Measurements from ENCODE around the gene MBP.

MBP gene

GRCh38 chr18:77098029-77098428 is 34.6 kb downstream of the MBP start:
- Histone ChIP-seq H3K4me1 (ENCODE audit: control insufficient read depth, insufficient read depth, low read length) (peaks cover 11% of the 10 kb centered on the region), H3K27ac (ENCODE audit: low read depth, low read length) (no peak overlapping the region)

DNA sequence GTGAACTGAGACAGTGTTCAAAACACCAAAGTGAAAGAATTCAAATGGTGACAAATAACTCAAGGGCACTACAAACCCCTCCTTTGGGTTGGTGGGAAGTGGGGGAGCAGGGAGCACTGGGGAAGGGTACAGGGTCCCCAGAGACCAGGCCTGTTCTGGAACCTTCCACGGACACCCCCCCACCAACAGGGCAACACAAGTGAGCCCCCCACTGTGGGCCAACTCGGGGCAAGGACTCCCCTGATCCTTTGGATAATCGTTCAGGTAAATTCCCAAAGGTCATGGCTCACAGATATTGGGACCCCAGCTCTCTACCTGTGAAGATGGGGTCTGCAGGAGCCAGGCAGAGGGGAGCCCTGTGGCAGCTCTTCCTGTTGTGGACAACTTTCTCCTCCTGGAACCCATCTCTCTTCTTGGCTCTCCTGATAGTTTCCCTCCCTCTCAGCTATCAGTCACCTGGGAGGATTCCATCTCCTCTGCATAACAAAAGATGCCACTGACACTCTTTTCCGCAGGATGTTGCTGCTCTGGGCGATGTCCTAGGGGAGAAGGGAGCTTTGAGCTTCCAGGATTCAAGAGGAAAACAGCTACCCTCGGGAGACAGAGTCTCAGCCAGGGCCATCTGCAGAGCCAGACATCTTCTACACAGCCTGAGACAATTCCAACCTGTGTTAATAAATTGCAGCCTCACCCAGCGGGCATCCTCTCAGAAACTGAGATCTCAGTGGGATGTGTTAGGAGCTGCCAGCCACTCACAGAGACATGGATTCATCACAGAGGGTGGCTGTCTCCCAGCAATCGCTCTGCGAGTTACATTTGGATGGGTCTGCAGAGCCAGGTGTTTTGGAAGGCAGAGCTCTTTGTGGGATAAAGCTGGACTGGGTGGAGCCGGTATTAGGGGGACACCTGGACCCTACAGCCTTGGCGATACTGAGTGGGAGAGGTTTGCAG is 35.4 kb downstream of the MBP start:
- peaks cover 11% of the 10 kb centered on the region for H3K4me1 ChIP-seq (ENCODE audit: control insufficient read depth, insufficient read depth, low read length)
- H3K36me3 ChIP-seq (ENCODE audit: control insufficient read depth, insufficient read depth, low read length): no peaks in the 10 kb centered on the region
- no peak overlapping the region for H3K4me3 ChIP-seq (ENCODE audit: low read length)
- no peak overlapping the region for H3K9ac ChIP-seq (ENCODE audit: low read length)
- no peak overlapping the region for H3K27ac ChIP-seq (ENCODE audit: low read depth, low read length)
- H3K27me3 ChIP-seq (ENCODE audit: control insufficient read depth, insufficient read depth, low read length): no peaks in the 10 kb centered on the region

More at GRCh38 chr18:77098029-77098428, 34.6 kb downstream of the MBP start:
- Histone ChIP-seq H3K9ac (ENCODE audit: low read length) (no peak overlapping the region), H3K4me3 (ENCODE audit: low read length) (no peak overlapping the region), H3K36me3 (ENCODE audit: control insufficient read depth, insufficient read depth, low read length) (no peaks in the 10 kb centered on the region), H3K27me3 (ENCODE audit: control insufficient read depth, insufficient read depth, low read length) (no peaks in the 10 kb centered on the region)

- Histone ChIP-seq H3K36me3 (ENCODE audit: control insufficient read depth, insufficient read depth, low read length) (no peaks in the 10 kb centered on the region), H3K27ac (ENCODE audit: low read depth, low read length) (peak overlapping the region; percentile 70), H3K4me3 (ENCODE audit: low read length) (peak overlapping the region; percentile 17), H3K4me1 (ENCODE audit: control insufficient read depth, insufficient read depth, low read length) (peaks cover 6% of the 10 kb centered on the region), H3K9ac (ENCODE audit: low read length) (no peak overlapping the region), H3K27me3 (ENCODE audit: control insufficient read depth, insufficient read depth, low read length) (no peaks in the 10 kb centered on the region)
Measured at GRCh38 chr18:77095391-77096371, 36.9 kb downstream of the MBP start.

DNA sequence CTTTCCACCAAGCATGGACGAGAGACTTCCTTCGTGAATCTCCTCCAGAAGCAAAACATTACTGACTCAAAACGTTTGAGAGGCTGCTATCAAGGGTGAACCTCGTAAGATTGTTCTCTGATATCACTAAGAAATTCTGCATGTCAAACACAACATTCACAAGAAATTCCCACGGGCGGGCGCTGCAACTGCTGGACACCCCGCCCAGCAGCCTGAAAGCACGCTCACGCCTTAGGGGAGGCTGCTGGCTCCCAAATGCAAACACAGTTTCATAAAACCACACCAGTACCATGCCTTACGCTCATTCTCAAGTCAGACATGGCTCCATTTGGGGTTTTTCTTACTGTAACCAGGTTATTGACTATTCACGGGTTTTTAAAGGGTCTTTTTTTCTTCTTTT is 39.0 kb downstream of the MBP start:
- H3K9ac ChIP-seq (ENCODE audit: low read length): no peak overlapping the region
- no peak overlapping the region for H3K4me3 ChIP-seq (ENCODE audit: low read length)
- peaks cover 6% of the 10 kb centered on the region for H3K4me1 ChIP-seq (ENCODE audit: control insufficient read depth, insufficient read depth, low read length)
- no peaks in the 10 kb centered on the region for H3K27me3 ChIP-seq (ENCODE audit: control insufficient read depth, insufficient read depth, low read length)
- no peaks in the 10 kb centered on the region for H3K36me3 ChIP-seq (ENCODE audit: control insufficient read depth, insufficient read depth, low read length)
- H3K27ac ChIP-seq (ENCODE audit: low read depth, low read length): no peak overlapping the region

DNA sequence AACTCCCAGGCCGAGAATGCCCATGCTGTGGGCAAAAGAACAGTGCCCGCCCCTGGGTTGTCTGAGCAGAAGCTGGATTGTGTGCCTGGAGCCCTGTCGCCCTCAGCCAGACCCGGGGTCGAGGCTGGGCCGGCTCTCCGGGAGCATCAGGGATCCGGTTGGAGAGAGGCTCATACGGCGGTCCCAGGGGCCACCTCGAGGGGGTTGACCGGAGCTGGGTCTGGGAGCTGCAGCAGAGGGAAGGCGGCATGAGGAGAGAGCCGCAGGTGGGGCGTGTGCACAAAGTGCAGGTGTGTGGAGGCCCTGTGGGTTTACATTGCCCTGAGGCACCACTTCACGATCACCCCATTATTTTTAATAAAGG is 39.5 kb downstream of the MBP start:
- no peaks in the 10 kb centered on the region for H3K27me3 ChIP-seq (ENCODE audit: control insufficient read depth, insufficient read depth, low read length)
- H3K4me3 ChIP-seq (ENCODE audit: low read length): no peak overlapping the region
- no peaks in the 10 kb centered on the region for H3K36me3 ChIP-seq (ENCODE audit: control insufficient read depth, insufficient read depth, low read length)
- no peak overlapping the region for H3K27ac ChIP-seq (ENCODE audit: low read depth, low read length)
- H3K4me1 ChIP-seq (ENCODE audit: control insufficient read depth, insufficient read depth, low read length): peaks cover 6% of the 10 kb centered on the region
- H3K9ac ChIP-seq (ENCODE audit: low read length): no peak overlapping the region

DNA sequence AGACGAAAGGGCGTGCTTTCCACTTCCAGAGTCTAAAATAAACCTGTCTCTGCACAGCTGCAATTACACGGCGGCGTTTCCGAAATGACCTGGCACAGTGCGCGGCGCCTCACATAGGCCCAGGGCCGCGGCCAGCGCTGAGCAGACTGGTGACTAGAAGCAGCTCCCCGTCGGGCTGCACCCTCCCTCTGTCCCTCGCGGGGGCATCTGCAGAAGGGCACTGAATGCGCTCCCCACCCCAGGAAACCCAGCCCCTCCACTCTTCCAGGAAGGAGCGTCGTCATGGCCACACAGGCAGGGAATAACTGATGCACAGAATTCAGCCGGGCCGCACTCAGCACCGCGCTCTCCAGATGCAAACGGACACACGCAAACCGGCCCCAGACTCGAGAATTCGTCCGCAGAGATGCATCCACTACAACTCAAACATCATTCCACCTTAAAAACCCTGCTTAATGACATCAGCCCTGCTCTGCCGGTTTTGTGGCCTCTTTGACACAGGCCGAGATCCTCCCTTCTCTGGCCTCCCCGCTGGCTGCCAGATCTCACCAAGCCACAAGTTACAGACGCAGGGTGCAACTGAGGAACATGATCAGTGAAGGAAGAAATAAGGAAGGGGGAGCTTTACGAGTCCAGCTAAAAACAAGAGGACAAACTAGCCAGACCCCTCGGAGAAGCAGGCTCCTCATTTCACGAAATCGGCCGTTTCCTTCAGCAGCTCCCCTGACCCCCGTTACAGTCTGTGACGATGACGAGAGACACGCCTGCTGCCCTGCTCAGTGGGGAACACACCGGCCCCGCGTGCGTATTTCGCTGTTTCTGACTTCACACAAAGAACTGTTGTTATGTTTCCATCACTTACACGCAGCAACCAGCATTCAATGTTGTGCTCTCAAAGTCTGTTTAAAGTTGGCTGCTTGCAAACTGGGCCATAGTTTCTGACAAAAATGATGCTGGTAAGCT is 40.2 kb downstream of the MBP start:
- H3K4me1 ChIP-seq (ENCODE audit: control insufficient read depth, insufficient read depth, low read length): peaks cover 6% of the 10 kb centered on the region
- no peaks in the 10 kb centered on the region for H3K36me3 ChIP-seq (ENCODE audit: control insufficient read depth, insufficient read depth, low read length)
- no peak overlapping the region for H3K9ac ChIP-seq (ENCODE audit: low read length)
- H3K4me3 ChIP-seq (ENCODE audit: low read length): no peak overlapping the region
- H3K27me3 ChIP-seq (ENCODE audit: control insufficient read depth, insufficient read depth, low read length): no peaks in the 10 kb centered on the region
- no peak overlapping the region for H3K27ac ChIP-seq (ENCODE audit: low read depth, low read length)

DNA sequence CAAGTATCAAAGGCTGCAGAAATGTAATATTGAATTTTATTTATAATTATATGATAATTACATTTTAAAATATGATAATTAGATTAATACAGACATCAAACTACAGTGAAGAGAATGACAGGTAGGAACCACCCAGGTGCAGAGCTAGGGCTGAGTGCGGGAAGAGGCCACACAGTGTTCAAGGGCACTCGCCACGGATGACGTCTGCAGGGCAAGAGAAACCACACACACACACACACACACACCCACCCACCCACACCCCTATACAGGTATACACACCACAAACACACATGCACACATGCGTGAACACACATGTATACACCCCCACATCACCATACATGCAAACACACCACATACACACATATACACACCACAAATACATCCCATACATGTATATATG is 41.2 kb downstream of the MBP start:
- Histone ChIP-seq H3K27me3 (ENCODE audit: control insufficient read depth, insufficient read depth, low read length) (no peaks in the 10 kb centered on the region), H3K4me3 (ENCODE audit: low read length) (no peak overlapping the region), H3K4me1 (ENCODE audit: control insufficient read depth, insufficient read depth, low read length) (peaks cover 10% of the 10 kb centered on the region), H3K36me3 (ENCODE audit: control insufficient read depth, insufficient read depth, low read length) (no peaks in the 10 kb centered on the region), H3K9ac (ENCODE audit: low read length) (no peak overlapping the region), H3K27ac (ENCODE audit: low read depth, low read length) (no peak overlapping the region)

DNA sequence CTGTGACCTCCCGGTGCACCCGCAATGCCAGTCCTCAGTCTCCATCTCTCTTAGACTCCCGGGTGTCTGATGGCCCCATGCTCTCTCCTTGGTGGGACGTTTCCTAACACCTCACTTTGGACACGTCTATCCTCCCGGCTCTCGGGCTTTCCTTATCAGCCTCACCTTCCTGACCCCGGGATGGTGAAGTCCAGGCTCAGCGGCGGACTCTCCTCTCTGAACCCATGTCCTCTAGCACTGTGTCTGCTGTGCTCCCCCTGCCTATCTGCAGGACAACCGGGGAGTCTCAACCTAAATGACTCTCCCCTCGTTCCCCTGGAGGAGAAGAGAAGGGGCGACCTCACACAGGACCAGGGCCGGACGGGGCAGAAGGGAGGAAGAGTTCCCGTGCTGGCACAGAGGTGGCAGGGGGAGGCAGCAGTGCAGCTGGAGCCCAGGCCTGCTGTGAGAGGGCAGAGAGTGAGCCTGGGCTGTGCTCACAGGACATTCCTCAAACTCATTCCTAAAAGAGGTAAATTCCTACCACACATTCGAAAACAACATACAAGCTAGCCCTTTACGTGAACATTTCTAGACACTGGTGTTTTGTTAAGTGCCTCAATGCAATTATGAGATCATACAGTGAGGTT is 41.9 kb downstream of the MBP start:
- peaks cover 16% of the 10 kb centered on the region for H3K4me1 ChIP-seq (ENCODE audit: control insufficient read depth, insufficient read depth, low read length)
- H3K27ac ChIP-seq (ENCODE audit: low read depth, low read length): no peak overlapping the region
- no peaks in the 10 kb centered on the region for H3K36me3 ChIP-seq (ENCODE audit: control insufficient read depth, insufficient read depth, low read length)
- no peak overlapping the region for H3K9ac ChIP-seq (ENCODE audit: low read length)
- H3K4me3 ChIP-seq (ENCODE audit: low read length): no peak overlapping the region
- H3K27me3 ChIP-seq (ENCODE audit: control insufficient read depth, insufficient read depth, low read length): no peaks in the 10 kb centered on the region

DNA sequence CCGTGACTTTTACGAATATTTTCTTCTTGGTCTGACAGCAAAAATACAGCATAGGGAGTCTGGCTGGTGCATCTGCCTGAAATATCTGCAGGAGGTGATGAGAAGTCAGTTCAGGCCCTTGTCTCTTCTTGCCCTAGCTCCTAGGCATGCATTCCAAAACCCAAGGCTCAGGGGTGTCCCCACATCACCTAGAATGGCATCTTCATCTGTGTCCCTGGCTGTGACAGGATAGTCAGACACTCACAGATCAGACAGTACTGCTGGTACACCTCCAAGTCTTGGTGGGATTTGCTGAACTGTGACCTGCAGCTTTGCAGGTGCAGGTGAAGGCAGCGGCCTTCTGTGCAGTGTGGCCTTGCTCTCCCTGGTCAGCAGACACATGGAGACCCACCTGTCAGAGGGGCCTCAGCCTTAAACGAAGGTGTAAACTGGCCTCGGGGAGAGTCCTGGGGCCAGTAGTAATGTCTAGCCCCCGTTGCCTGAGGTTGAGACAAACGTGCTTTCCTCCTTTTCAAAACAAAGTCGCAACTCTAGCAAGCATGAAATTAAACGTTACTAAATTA is 42.8 kb downstream of the MBP start:
- H3K36me3 ChIP-seq (ENCODE audit: control insufficient read depth, insufficient read depth, low read length): no peaks in the 10 kb centered on the region
- H3K4me3 ChIP-seq (ENCODE audit: low read length): no peak overlapping the region
- no peak overlapping the region for H3K9ac ChIP-seq (ENCODE audit: low read length)
- no peaks in the 10 kb centered on the region for H3K27me3 ChIP-seq (ENCODE audit: control insufficient read depth, insufficient read depth, low read length)
- H3K27ac ChIP-seq (ENCODE audit: low read depth, low read length): no peak overlapping the region
- H3K4me1 ChIP-seq (ENCODE audit: control insufficient read depth, insufficient read depth, low read length): peaks cover 16% of the 10 kb centered on the region

DNA sequence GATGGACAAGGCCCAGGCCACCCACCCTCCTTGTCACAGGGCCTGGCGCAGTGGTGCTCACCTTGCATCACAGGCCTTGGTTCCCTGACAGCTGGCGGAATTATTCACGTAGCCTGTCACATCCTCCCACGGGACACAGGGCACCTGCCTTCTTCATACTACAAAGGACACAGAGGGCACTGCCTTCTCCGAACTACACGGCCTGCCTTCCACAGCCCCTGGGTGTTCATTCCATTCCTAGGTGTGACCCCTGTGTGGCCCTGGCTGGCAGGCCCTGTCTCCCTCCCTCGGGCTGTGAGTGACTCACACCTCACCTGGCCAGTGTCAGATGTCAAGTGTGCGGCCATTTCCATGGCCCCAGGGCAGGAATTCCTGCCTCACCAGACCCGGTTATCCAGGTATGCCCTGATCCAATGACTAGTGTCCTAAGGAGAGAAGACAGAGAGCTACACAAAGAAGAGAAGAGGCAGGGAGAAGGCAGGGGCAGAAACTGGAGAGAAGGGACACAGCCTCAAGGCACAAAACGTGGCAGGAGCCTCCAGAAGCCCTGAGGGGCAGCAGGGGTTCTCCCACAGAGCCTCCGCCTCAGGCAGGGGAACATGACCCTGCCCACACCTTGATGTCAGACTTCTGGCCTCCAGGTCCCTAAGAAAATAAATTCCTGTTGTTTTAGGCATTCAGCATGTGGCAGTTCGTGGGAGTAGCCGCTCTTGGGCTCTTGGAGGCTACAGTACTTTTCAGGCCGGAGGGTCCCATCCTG is 43.4 kb downstream of the MBP start:
- H3K27ac ChIP-seq (ENCODE audit: low read depth, low read length): no peak overlapping the region

More for the DNA sequence above, 43.4 kb downstream of the MBP start:
- H3K4me1 ChIP-seq (ENCODE audit: control insufficient read depth, insufficient read depth, low read length): peaks cover 22% of the 10 kb centered on the region
- no peaks in the 10 kb centered on the region for H3K27me3 ChIP-seq (ENCODE audit: control insufficient read depth, insufficient read depth, low read length)
- no peaks in the 10 kb centered on the region for H3K36me3 ChIP-seq (ENCODE audit: control insufficient read depth, insufficient read depth, low read length)
- no peak overlapping the region for H3K9ac ChIP-seq (ENCODE audit: low read length)
- H3K4me3 ChIP-seq (ENCODE audit: low read length): no peak overlapping the region

Measured in rectal smooth muscle tissue (tissue), 1 donor.